GM20000 (cell line): ENCODE results near the gene CCDC24.
A peak's percentile ranks its signal among the peaks of the same experiment; 100 is the strongest.

Experiments
- DNase-seq: peaks from one replicate; pipeline ENCODE4 v3.0.0; 2012; ENCODE audit warnings: low spot score
- TF ChIP-seq, protein P1 (sequence below): IDR thresholded peaks from 2 replicates; pipeline ENCODE4 v1.5.1; 2012; ENCODE audit warnings: mild to moderate bottlenecking, control low read depth; ENCODE audit errors: extremely low read depth, missing control alignments

Gene CCDC24

DNA sequence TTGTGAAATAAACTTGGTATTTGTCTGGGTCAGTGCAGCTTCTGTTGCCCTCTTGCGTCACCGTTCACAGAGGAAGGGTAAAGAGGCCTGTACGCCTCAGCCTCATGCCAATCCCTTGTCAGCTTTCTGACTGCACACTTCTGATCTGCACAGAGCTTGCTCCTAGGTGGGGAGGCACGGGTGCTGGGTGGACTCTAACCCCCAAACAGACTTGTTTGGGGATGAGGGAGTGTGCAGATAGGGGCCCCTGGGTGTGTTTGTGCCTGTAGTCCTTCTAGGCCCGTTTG is 13.2 kb upstream of the CCDC24 start:
- DNase-seq: no peak
- TF ChIP-seq, protein P1, sequence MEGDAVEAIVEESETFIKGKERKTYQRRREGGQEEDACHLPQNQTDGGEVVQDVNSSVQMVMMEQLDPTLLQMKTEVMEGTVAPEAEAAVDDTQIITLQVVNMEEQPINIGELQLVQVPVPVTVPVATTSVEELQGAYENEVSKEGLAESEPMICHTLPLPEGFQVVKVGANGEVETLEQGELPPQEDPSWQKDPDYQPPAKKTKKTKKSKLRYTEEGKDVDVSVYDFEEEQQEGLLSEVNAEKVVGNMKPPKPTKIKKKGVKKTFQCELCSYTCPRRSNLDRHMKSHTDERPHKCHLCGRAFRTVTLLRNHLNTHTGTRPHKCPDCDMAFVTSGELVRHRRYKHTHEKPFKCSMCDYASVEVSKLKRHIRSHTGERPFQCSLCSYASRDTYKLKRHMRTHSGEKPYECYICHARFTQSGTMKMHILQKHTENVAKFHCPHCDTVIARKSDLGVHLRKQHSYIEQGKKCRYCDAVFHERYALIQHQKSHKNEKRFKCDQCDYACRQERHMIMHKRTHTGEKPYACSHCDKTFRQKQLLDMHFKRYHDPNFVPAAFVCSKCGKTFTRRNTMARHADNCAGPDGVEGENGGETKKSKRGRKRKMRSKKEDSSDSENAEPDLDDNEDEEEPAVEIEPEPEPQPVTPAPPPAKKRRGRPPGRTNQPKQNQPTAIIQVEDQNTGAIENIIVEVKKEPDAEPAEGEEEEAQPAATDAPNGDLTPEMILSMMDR: no peak

GRCh38 chr1:43978551-43979260 is 12.7 kb upstream of the CCDC24 start, which contains the start of gene B4GALT2:
Gene B4GALT2 (plus strand): TSS chr1:43979210. CDS start chr1:43981161, 1,951 bp downstream.
- TF ChIP-seq, protein P1: no peak
- peak; percentile 91 for DNase-seq

DNA sequence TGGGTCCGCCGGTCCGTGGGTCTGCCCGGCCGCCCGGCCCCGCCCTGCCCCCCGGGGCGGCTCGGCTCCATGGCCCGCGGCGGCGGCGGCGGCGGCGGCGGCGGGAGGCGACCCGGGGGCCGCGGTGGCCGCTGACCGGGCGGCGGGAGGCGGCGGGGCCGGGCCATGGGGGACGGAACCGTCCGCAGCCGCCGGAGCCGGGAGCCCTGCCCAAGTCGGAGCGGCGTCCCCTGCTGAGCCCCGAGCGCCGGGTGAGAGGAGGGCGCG is 12.2 kb upstream of the CCDC24 start:
- no peak for DNase-seq
- TF ChIP-seq, protein P1: no peak

DNA sequence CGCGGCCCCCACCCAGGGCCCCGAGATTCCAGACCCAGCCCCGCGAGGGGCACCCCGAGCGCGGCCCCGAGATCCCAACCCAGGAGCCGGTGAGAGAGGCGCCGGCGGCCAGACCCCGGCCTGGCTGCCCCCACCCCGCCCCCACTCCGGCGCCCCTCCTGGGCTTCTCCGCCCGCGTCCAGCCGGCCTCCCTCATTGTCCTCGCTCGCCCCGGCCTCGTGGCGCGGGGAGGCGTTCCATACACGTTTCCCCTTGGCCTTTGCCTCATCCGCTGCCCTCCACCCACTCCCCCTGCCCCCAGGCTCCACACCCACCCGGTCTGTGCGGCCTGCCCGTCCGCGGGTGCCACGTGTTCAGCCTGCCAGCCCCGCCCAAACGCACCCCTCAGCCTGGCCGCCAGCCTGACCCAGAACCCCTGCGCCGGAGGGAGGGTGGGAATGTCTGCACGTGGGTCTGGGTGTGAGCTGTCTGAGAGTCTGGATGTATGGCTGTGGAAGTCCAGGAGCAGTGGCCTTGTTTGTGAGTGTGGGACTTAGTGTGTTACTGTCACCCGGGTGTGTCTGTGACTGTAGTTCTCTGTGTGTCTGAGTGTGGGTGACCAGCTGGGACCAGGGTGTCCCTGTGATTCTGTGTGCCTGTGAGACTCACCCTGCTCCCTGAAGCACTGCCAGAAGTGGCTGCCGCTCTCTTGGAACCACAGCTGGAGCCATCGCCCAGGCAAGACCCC is 11.7 kb upstream of the CCDC24 start:
- TF ChIP-seq, protein P1: no peak
- DNase-seq: peak; percentile 76

- TF ChIP-seq, protein P1: no peak
- no peak for DNase-seq
Measured at GRCh38 chr1:43980255-43981134, 10.9 kb upstream of the CCDC24 start.

DNA sequence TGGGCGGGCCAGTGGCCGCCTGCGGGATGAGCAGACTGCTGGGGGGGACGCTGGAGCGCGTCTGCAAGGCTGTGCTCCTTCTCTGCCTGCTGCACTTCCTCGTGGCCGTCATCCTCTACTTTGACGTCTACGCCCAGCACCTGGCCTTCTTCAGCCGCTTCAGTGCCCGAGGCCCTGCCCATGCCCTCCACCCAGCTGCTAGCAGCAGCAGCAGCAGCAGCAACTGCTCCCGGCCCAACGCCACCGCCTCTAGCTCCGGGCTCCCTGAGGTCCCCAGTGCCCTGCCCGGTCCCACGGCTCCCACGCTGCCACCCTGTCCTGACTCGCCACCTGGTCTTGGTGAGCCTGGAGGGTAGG is 10.3 kb upstream of the CCDC24 start:
- DNase-seq: no peak

More for the DNA sequence above, 10.3 kb upstream of the CCDC24 start:
- TF ChIP-seq, protein P1: no peak
